ENCODE results near the gene ZC3H13.

GRCh38 chr13:46088821-46089562, 36.4 kb upstream of the ZC3H13 start:
- no peak for TF ChIP-seq CTCF (conservative IDR thresholded peaks at IDR 0.05)
- TF ChIP-seq ZFX (IDR thresholded peaks at IDR 0.05) = no peak

All from C4-2B (cell line).